HG02973 (cell line): ENCODE measurements around the gene C16orf46.
A peak's percentile ranks its signal among the peaks of the same experiment; 100 is the strongest.

Source experiments
- ATAC-seq: cut with Tn5 transposase; IDR thresholded peaks from one replicate; pipeline ENCODE4 v1.9.1; 2021; ENCODE audit warnings: moderate library complexity; ENCODE audit not compliant: unreplicated experiment

The C16orf46 gene

GRCh38 chr16:81076566-81077075 lies 417 bp downstream of the C16orf46 start:
- ATAC-seq: peak; percentile 69

DNA sequence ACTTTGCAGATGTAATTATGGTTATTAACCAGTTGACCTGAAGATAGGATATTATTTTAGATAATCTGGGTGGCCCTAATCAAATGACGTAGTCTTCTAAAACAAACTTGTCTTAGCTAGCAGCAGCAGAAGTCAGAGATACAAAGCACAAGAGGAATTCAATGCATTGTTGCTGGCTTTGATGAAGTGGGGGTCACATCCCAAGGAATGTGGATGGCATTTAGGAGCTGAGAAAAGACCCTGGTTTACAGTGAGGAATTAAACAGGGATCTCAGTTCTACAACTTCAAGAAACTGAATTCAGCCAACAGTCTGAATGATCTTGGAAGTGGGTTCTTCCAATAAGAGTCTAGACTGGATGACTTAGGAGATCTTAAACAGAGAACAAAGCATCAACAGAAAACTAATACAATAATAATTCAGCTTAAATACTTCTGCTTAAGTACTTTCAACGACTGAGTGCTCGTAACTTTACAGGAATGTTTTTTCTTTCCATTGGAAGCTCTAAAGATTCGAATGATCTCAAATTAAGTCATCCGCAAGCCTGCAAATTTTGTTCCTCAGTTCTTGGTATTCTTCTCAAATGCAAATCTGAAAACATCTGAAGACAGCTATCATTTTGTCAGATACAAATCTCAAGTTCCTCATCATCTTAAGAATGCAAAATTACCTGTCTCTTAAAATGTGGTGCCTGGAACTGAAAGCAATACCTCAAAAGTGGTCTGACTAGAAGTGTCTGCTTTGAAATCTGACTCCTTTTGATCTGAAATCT lies 3.3 kb downstream of the C16orf46 start:
- no peak for ATAC-seq

DNA sequence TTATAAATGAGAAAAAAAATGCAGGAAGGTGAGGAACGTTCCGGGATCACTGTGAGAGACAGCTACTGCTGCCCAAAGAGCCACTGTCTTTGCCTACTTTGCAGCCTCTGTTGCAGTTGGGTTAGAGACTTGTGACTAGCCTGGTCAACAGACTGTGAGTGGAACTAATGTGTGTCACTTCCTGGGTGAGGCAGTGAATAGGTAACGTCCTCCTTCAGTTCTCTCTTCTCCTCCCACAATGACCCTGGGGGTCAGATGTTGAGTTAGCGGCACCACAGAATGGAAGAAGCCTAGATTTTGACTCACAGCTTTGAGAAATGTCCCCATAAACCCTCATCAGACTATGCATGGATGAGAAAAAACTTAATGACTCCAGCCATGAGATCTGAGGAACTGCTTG lies 5.2 kb downstream of the C16orf46 start:
- ATAC-seq: no peak

DNA sequence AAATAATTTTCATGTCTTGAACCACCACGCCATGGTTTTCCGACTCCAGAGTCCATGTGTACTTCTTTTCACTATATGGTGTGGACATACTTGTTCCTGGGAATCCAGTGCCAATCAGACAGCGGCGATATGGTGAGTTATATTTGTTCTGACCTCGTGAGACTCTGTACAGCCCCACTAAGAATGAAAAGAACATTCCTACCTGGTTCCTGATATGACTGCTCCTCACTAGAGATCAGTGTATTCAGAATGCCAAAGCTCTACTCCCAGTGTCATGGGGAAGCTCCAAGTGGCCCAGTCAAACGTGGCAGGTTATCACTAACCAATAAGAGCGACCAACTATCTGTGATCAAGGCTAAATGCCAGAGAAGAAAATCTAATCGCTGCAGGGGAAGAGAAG lies 6.1 kb downstream of the C16orf46 start:
- no peak for ATAC-seq

- no peak for ATAC-seq
These were observed 8.0 kb downstream of the C16orf46 start for GRCh38 chr16:81069063-81069462.

- ATAC-seq: no peak
These were observed 9.9 kb downstream of the C16orf46 start for GRCh38 chr16:81067166-81067565.

DNA sequence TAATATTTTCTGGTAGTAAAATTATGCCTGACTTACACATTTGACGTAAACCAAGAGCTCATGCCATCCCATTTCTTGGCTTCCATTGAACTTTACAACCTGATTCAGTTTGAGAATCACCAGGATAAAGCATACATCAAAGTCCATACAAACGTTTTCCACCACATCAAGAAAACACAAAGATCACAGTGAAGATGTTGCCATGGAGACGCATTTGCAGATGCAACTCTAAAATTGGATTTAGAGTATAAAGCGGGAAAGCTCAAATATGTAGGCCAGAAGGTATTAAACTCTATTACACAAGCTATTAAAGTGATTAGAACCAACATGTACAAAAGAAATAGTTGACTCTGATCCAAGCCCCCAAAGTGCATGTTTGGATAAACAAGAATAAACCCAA lies 10.4 kb downstream of the C16orf46 start:
- ATAC-seq: no peak

DNA sequence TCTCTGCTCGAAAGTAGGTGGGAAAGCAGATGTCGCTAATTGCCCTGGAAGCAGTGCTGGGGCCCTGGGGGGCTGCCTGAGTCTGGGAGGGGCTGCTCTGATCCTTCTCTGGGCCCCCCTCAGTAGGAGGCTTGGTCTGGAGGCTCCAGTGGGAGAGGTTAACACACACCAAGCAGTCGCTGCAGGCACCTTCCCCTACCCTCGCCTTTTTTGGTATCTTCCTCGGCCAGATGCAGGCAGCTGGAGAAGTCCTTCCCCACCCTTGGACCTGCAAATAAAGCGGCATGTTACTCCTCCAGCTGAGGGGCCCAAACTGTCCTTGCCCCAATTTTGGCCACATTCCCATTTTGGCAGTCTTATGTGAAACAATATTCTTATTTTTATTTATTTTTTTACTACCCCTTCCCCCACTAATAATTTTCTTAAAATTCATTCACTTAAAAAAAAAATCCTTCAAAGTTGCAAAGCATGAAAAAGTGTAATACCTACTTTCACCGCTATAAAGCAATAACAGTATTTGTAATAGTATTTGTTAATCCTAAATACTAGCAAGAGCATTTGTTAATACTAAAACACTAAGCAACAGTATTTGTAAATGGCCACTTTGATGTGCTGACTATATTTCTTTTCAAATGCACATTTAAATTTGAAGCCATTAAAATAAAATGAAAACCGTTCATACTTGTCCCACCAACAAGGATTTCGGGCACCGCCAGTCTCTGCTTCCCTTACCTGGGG lies 15.0 kb downstream of the C16orf46 start:
- ATAC-seq: no peak

DNA sequence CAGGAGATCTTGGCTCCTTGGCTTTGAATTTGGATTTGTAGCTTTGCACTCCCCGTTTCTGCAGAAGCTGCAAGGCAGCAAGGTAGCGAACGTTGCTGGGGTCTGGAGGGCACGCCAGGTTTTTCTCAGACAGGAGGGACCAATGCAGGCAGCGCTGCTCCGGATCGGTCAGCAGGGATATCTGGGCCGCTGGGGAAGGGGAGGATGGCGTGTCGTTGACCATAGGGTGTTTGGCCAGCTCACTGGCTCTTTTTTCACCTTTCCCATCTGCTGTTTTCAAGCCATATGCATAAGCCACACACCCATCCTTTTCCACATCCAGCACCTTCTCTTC lies 15.8 kb downstream of the C16orf46 start:
- ATAC-seq: no peak

DNA sequence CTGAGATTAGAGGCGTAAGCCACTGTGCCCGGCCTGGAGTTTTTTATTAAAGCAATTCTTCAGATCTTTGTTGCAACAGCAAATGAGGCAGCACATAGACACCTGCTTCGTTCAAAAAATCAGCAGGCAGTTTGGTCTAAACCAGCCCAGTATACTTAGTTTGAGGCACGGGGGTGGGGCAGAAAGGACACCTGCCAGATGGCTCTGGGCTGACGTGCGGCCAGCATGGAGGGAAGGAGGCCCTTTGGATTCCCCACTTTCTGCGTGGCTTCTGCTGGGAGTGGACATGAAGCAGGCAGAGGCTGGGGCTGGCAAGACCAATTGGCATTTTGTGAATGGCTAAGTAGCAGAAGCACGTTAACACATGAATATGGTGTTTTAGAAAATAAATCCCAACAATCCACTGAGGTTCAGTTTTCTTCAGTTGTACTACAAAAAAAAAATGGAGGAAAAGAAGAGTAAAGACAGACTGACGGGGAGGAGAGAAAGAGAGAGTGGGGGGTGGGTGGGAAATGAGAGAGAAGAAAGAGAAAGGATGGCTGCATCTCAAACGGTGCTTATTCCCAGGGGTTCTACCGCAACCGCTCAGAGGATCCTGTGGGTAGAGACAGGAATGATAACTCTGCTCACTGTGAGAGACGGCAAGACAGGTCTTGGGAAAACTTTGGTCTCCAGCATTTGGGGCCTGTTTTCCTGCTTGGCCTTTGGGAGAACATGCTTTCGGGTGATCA lies 16.3 kb downstream of the C16orf46 start:
- no peak for ATAC-seq

DNA sequence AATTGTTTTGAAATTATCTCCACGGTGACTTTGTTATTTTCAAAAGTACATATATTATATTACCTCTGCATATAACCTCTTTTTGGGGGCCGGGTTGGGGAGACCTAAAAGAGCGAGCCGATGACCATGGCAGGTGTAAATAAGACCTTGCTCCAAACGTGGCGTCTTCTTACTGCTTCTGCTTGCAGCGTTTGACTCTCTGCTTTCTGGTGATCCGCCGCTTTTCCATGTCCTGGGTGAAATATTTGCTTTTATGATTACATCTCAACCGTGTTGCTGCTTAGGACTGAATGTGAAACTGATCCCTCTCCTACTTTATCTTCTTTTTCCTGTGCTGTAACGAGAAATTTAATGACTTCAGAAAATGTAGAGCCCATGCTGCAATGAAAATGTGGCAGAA lies 23.3 kb downstream of the C16orf46 start:
- ATAC-seq: no peak

DNA sequence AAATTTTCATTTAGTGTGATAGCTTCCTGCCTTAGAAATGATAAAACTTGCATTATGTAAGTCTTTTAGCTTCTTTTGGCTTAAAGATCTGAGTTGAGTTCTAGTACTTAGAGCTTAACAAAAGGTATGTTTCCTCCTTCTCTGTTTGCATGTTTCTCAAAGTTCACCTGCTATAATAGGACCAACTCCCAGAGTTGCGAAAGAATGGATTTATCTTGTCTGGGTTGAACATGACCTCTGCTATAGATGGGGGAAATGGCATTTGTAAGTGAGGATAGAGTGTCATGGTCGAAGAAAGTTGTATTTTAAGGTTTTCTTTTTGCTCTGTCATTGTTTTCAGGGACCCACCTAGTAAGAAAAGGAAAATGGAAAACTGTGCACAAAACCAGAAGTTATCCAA lies 34.2 kb downstream of the C16orf46 start:
- no peak for ATAC-seq

DNA sequence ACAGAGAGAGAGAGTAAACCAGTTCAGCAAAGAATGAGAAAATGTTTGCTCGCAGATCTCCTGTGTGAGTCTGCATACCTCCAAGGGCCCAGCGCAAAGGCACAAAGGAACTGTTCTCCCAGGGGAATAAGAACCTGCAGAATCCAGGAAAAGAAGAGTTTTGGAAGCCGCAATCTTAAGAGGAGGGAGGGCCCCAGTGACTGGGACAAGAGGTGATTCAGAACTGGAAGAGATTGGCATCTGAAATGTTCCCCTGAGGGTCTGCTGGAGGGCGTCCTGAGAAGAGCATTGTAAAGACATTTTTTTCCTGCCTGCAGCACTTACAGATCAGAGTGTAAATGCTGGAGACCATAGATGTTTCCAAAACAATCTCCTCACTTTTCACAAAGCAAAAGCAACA lies 35.3 kb downstream of the C16orf46 start:
- no peak for ATAC-seq

DNA sequence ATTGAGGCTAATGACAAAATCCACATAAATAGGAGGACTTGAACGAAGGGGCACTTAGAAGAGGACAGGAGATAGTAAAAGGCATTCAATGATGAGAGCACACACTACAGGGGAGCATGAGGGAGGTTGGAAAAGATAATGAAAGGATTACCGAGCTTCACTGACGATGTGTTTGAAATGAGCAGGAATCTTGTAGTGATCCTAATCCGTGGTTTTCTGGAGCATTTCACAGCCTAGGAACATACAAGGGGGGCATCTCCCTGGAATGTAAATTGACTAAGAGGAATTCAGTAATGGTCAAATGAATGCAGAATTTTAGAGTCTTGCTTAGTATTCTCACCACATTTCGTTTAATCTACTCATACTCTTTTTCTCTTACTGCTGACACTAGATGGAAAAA lies 36.2 kb downstream of the C16orf46 start:
- ATAC-seq: no peak

DNA sequence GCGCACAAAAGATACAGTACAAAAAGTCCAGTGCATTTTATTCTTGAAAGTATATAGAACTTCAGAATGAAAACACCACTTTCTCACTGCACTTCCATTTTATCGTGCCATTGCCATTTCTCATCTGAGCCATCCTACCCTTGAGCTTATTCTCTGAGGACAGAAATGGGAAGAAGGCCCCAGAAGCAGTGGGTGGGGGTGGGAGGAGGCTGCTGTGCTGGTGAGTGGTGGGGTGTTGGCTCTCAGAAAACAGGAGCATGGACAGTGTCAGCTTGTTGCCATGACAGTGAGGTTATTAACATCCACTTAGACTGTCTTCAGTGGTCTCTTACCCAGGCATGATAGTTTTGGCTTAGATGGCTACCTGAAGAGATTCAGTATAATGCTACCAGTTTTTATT lies 36.9 kb downstream of the C16orf46 start:
- ATAC-seq: no peak

GRCh38 chr16:81036751-81037350 lies 40.2 kb downstream of the C16orf46 start:
- ATAC-seq: no peak

DNA sequence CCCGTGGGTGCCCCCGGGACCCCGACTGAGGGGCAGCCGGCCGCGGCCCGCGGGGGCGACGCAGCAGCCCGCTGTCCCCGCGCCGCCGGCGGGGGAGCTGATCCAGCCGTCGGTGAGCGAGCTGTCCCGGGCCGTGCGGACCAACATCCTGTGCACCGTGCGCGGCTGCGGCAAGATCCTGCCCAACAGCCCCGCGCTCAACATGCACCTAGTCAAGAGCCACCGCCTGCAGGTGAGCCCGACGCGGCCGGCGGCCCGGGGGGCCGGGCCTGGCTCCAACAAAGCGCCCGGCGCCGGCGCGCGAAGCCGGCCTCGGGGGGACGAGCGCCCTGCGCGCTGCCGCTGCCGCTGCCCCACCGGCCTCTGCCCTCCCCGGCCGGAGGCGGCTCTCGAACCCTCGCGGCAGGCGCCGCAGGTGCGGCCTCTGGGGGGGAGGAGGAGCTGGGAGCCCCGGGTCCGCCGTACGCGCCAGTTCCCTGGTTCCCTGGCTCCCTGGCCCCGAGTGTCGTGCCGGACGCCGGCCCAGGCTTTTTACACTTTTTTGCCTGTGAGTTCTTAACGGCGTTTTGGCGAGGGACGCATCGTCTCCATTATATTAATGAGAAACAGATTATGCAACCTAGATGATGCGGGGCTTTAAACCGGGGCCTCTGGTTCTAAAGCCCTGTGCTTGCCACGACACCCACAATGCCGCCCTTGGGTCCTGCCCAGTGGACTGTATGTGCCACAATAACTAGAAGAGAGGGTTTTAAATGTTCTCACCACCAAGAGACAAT lies 40.9 kb downstream of the C16orf46 start:
- ATAC-seq: peak; percentile 49

DNA sequence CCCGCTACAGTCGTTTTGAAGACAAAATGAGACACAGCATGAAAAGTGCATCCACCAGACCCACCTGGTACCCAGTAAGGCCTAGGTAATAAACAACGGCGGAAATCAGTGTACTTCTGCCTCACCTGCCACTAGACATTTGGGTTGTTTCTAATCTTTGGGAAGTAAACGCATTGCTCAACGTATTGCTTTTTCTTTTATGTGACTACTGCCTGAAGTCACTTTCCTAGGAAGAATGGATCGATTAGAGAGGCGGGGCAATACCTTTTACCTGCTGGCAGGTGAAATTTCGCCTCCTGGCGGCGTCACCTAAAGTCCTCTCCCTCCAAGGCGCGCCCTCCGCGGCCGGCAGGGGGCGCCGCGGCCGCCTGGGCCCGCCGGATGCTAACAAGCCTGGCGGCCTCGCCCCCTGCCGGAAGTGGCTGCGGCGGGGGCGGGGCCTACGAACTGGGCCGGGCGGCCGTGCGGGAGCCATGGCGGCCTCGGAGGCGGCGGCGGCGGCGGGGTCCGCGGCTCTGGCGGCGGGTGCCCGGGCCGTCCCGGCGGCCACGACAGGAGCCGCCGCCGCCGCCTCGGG lies 41.6 kb downstream of the C16orf46 start, which contains the start of gene ATMIN:
ATMIN (plus strand) TSS at position 445 of the 577 bp plus-strand sequence; CDS start at position 474, 29 bp downstream.
- ATAC-seq: peak; percentile 89

GRCh38 chr16:81029930-81030604 lies 47.0 kb downstream of the C16orf46 start:
- ATAC-seq: no peak
